Placental epithelial cell (primary cell): ENCODE measurements around the gene LY6G6F. TPM values are rescaled to one million over a fixed set of nuclear protein-coding genes. Genes with fewer than 3 reads are reported as not detected.

Source experiments
- small RNA-seq: library from RNA; depleted of rRNA; stranded (forward); fragments of <200 nt; gene quantifications from one replicate; pipeline ENCODE3, GENCODE V24; 2012
- total RNA-seq: library from RNA; depleted of rRNA; stranded (reverse); fragments of >200 nt; gene quantifications from 2 replicates; pipeline ENCODE4 v1.2.3, GENCODE V29; 2012

The LY6G6F gene
- total RNA-seq, 1 donor: not detected

Small RNA genes lying within 50 kb of the gene (small RNA-seq; reads per million reads assigned to genes)
- gene LY6G6D: not detected
- gene MIR4646: 0.14 reads per million
- gene RF00019: not detected
- gene RNU6-850P: not detected

Other genes starting within 250 kb of the LY6G6F start
- gene MICB, start 208.7 kb upstream of the LY6G6F start, total RNA-seq: 1.1 TPM in 1 of 2 replicates, not detected in the other
- not detected in 2 replicates for gene MCCD1, start 177.9 kb upstream of the LY6G6F start, total RNA-seq
- gene DDX39B, start 164.9 kb upstream of the LY6G6F start, total RNA-seq: 338 and 413 TPM in 2 replicates
- 0.43 and 1.2 TPM in 2 replicates for gene ATP6V1G2, start 160.3 kb upstream of the LY6G6F start, total RNA-seq
- gene NFKBIL1, start 159.3 kb upstream of the LY6G6F start, total RNA-seq: 37.8 and 46.3 TPM in 2 replicates
- not detected in 2 replicates for gene LTA, start 134.6 kb upstream of the LY6G6F start, total RNA-seq
- 1.2 and 1.5 TPM in 2 replicates for gene TNF, start 131.3 kb upstream of the LY6G6F start, total RNA-seq
- not detected in 2 replicates for gene LTB, start 124.4 kb upstream of the LY6G6F start, total RNA-seq
- gene LST1, start 120.6 kb upstream of the LY6G6F start, total RNA-seq: not detected in 2 replicates
- gene NCR3, start 113.9 kb upstream of the LY6G6F start, total RNA-seq: not detected in 2 replicates
- gene AIF1, start 91.6 kb upstream of the LY6G6F start, total RNA-seq: not detected in 2 replicates
- 56.5 and 78.9 TPM in 2 replicates for gene PRRC2A, start 86.2 kb upstream of the LY6G6F start, total RNA-seq
- 161 and 237 TPM in 2 replicates for gene BAG6, start 54.2 kb upstream of the LY6G6F start, total RNA-seq
- 0.79 and 0.98 TPM in 2 replicates for gene APOM, start 51.0 kb upstream of the LY6G6F start, total RNA-seq
- 25.3 and 25.9 TPM in 2 replicates for gene C6orf47, start 46.1 kb upstream of the LY6G6F start, total RNA-seq
- 18.0 and 27.1 TPM in 2 replicates for gene GPANK1, start 41.9 kb upstream of the LY6G6F start, total RNA-seq
- 185 and 211 TPM in 2 replicates for gene CSNK2B, start 40.8 kb upstream of the LY6G6F start, total RNA-seq
- gene LY6G5B, start 36.9 kb upstream of the LY6G6F start, total RNA-seq: 4.9 and 5.9 TPM in 2 replicates
- gene LY6G5C, start 25.8 kb upstream of the LY6G6F start, total RNA-seq: not detected in 2 replicates
- gene ABHD16A, start 3.5 kb upstream of the LY6G6F start, total RNA-seq: 42.8 and 64.6 TPM in 2 replicates
- gene LY6G6D, start 8.5 kb downstream of the LY6G6F start, total RNA-seq: not detected in 2 replicates
- gene LY6G6C, start 14.9 kb downstream of the LY6G6F start, total RNA-seq: 0.39 and 3.5 TPM in 2 replicates
- 0.39 and 0.54 TPM in 2 replicates for gene MPIG6B, start 16.5 kb downstream of the LY6G6F start, total RNA-seq
- gene DDAH2, start 22.4 kb downstream of the LY6G6F start, total RNA-seq: 120 and 147 TPM in 2 replicates
- gene CLIC1, start 29.7 kb downstream of the LY6G6F start, total RNA-seq: 568 and 799 TPM in 2 replicates
- 7.9 and 8.6 TPM in 2 replicates for gene MSH5, start 33.1 kb downstream of the LY6G6F start, total RNA-seq
- gene SAPCD1, start 55.8 kb downstream of the LY6G6F start, total RNA-seq: 0.79 TPM in 1 of 2 replicates, not detected in the other
- gene VWA7, start 70.5 kb downstream of the LY6G6F start, total RNA-seq: 3.8 and 4.7 TPM in 2 replicates
- 30.2 and 90.0 TPM in 2 replicates for gene VARS1, start 88.9 kb downstream of the LY6G6F start, total RNA-seq
- 20.4 and 36.8 TPM in 2 replicates for gene LSM2, start 100.1 kb downstream of the LY6G6F start, total RNA-seq
- 0.11 and 1.6 TPM in 2 replicates for gene HSPA1L, start 108.4 kb downstream of the LY6G6F start, total RNA-seq
- gene HSPA1A, start 108.7 kb downstream of the LY6G6F start, total RNA-seq: 65.7 and 80.9 TPM in 2 replicates
- gene HSPA1B, start 120.9 kb downstream of the LY6G6F start, total RNA-seq: 46.0 and 136 TPM in 2 replicates
- gene NEU1, start 156.0 kb downstream of the LY6G6F start, total RNA-seq: 53.0 and 62.0 TPM in 2 replicates
- 0.11 TPM in 1 of 2 replicates, not detected in the other for gene SLC44A4, start 172.1 kb downstream of the LY6G6F start, total RNA-seq
- gene EHMT2, start 190.8 kb downstream of the LY6G6F start, total RNA-seq: 47.1 and 61.5 TPM in 2 replicates
- gene ZBTB12, start 195.2 kb downstream of the LY6G6F start, total RNA-seq: 2.9 and 4.7 TPM in 2 replicates
- 0.22 and 1.6 TPM in 2 replicates for gene C2, start 220.9 kb downstream of the LY6G6F start, total RNA-seq
- gene CFB, start 239.2 kb downstream of the LY6G6F start, total RNA-seq: 0.39 TPM in 1 of 2 replicates, not detected in the other